Measurements from ENCODE around the gene FTH1. TPM values are rescaled to one million over a fixed set of nuclear protein-coding genes. Genes with fewer than 3 reads are reported as not detected.
"Not testable (repeated sequence)": the region's sequence is repeated elsewhere in the genome, so short reads cannot be mapped to it uniquely, and the experiment has no call there.

Gene FTH1
- 2,305 TPM for total RNA-seq
- long read RNA-seq, transcript FTH1-201 (4 exons, 1,229 nt): major isoform, 2,865 of 2,983 reads
- long read RNA-seq, transcript FTH1-208 (4 exons, 912 nt): minor isoform, 6 of 2,983 reads
- long read RNA-seq, partial matches to known transcripts: 40 of 2,983 reads
- long read RNA-seq, other reads (novel, unspliced or antisense): 63 of 2,983 reads

DNA sequence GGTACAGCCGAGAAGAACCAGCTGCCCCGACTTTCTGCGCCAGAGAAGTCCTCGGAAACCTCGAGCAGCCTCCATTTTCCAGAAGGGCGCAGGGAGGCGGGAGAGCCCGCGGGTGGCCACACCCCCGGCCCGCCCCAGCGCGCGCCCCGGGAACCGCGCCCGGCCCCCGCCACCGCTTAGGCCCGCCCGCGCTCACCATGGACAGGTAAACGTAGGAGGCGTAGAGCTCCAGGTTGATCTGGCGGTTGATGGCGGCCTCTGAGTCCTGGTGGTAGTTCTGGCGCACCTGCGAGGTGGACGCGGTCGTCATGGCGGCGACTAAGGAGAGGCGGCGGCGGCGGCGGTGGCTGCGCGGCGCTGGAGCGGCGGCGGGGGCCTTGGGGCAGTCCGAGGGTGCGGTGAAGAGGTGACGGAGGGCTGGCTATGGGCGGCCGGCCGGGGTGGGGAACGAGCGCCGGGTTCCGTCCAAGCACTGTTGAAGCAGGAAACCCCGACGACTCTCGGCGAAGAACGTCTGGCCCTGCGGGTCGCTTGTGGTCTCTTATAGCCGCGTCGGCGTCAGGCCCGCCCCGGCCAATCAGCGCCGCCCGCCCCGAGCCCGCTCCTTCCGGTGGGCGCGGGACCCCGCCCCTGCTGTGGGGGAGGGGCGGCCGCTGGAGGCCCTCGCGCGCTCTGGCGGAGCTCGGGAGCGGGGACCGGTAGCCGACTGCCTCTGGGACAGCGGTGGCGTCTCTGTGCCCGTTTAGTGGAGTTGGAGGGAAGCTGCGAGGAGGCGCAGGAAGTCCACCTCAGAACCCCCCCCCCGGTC lies at the start of gene FTH1:
Gene FTH1, minus strand, starts transcription at position 519 of the 808 bp plus-strand sequence. Its CDS starts 209 bp downstream, at position 310.
- intact Hi-C loops (cut with micrococcal nuclease): no loop called here
- ATAC-seq (peak; percentile 82), DNase-seq (peak; percentile 97)

DNA sequence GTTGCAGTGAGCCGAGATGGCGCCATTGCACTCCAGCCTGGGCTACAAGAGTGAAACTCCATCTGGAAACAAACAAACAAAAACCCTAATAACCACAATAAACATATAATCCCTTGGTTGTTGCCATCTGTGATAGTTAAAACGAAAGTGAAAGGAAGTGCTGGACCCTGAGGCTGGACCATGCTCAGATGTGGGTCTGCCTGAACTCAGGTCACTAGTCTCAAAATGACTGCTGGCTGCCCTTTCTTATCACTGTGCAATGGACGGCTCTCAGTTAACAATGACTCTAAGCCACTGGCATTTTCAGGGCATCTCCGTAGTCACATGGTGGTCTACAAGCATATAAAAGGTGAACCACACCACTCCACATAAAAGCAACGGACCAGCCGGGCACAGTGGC lies 48.2 kb upstream of the FTH1 start:
- ATAC-seq (no peak), DNase-seq (no peak)
- intact Hi-C loops (cut with micrococcal nuclease): no loop called here

DNA sequence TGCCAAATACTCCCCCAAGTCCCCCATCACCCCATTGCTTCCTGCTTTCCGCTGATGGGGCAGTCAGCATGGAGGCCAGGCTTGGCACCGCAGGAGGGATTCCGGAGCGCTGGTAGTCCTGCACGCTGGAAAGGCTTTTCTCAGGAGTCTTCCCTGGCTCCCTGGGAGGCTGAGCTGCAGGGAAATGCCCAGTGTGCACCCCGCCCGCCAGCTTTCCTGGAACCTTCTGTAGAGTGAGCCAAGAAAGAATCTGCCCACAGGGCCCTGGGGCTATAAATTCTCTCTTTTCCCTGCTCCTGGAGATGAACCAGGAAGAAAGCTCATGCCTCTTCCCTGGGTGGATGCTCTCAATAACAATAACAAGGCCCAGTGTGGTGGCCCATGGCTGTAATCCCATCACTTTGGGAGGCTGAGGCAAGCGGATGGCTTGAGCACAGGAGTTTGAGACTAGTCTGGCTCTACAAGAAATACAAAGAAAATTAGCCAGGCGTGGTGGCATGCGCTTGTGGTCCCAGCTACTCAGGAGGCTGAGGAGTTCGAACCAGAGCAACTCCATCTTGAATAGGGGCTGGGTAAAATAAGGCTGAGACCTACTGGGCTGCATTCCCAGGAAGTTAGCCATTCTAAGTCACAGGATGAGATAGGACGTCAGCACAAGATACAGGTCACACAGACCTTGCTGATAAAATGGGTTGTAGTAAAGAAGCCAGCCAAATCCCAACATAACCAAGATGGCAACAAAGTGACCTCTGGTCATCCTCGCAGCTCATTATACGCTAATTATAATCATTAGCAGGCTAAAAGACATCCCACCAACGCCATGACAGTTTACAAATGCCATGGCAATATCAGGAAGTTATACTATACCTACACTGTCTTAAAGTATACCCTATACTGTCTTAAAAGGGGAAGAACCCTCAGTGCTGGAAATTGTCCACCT lies 46.4 kb upstream of the FTH1 start:
- DNase-seq (no peak), ATAC-seq (no peak)
- intact Hi-C loops (cut with micrococcal nuclease): no loop called here

DNA sequence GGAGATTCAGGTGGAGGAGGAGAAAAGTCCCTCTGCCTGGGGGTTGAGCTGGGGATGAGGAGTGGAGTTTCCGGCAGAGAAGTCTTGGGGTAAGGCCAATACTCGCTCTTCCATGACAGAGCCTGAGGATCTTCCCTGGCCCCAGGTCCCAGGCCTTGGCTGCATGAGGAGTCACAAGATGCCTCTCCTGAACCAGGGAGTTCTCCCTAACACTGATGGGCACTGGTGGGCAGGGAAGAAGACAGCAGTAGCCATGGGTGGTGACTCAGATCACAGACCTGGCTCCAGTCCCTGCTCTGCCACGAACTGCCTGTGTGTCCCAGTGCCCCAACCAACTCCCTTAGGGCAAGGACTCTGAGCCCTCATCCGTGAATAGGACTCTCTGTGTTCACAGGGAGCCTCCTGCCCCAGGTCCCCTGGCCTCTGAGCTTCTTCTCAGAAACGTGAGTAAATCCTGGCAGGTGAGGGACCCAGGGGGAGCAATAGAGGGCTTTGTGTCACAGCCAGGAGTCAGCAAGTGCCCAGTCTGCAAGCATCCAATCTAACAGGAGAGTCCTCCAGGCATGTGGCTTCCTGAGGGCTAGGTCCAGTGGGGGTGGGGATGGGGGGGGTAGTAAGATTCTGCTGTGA lies 45.5 kb upstream of the FTH1 start:
- intact Hi-C loops (cut with micrococcal nuclease): no loop called here
- no peak for DNase-seq
- no peak for ATAC-seq

DNA sequence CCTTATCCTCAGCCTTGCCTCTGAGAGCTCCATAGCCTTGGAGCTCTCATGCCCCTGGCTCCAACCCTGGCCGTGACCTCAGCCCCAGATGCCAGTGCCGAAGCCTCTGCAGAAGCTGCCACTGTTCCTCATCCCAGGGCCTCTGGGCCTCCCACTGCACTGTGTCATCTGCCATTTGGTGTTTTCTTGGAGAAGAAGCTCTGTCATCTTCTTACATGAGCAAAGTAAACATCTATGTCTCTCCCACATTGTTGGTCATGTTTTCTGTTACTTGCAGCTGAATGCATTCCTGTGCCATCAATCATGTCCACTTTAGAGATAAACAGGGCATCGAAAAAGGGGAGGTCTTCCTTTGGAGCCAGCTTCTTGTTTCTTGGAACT lies 45.0 kb upstream of the FTH1 start:
- no peak for DNase-seq
- intact Hi-C loops (cut with micrococcal nuclease): no loop called here
- no peak for ATAC-seq

DNA sequence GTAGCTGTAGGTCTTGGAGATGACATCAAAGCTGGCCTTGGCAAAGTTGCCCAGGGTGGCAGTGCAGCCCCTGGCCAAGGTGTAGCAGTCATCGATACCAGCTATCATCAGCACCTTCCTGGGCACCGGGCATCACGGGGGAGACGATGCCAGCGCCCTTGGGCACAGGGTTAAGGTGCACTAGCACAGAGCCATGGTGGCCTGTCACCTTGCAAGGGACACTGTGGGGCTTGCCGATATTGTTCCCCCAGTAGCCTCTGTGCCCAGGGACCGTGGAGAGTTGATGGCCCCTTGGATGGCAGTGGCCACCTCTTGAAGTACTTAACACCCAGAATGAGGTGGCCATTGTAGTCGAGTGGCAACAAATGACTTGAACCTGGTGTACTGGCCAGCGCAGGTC lies 44.4 kb upstream of the FTH1 start:
- ATAC-seq (no peak), DNase-seq (no peak)
- intact Hi-C loops (cut with micrococcal nuclease): no loop called here

DNA sequence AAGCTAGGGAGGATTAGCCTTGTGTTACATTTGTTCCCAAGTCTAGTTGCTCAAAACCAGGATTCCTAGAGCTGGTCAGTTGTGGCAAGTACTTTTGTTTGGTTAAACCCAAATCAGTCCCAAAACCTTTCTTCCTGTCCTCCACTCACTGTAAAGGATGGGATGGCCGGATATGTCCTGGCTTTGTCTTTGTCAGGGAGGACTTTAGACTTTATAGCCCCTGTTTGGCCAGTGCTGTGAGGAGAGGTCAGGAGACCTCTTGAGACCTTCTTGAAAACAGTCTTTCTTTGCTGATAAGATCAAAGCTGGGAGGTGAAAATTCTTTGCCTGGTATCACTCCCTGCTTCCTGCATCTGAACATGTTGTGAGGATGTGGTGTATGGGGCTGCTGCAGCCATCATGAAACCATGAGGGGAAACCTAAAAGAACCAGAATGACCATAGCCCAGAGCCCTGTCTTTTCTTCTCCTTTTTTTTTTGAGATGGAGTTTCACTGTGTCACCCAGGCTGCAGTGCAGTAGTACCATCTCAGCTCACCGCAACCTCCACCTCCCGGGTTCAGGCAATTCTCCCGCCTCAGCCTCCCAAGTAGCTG lies 43.6 kb upstream of the FTH1 start:
- intact Hi-C loops (cut with micrococcal nuclease): no loop called here
- ATAC-seq (no peak), DNase-seq (no peak)

DNA sequence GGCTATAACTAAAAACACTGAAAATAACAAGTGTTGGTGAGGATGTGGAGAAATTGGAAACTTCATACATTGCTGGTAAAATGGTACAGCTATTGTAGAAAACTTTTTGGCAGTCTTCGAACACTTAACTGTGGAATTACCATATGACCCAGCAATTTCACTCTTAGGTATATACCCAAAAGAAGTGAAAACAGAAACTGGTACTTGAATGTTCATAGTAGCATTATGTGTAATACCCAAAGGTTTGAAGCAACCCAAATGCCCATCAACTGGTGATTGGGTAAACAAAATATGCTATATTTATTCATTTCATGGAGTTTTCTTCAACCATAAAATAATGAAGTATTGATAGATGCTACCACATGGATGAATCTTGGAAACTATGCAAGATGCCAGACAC lies 40.8 kb upstream of the FTH1 start:
- intact Hi-C loops (cut with micrococcal nuclease): no loop called here
- no peak for ATAC-seq
- DNase-seq: no peak

DNA sequence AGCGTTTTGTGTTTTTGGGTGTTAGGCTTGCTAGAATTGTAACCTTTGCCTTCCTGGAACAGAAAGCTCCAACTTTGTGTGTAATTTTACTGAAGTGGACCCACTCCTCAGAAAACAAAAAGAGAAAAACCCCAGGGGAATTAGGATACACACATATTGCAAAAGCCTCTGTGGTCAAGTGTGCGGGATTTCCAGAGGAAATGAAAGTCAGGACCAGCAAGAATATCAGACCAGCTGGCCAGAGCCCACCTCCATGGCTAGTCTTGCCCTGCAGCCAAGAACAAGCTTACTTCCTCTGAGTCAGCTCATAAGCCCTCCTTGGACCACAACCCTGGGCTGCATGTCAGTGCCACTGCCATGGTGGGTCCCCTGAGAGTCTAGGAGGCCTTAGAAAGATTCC lies 37.0 kb upstream of the FTH1 start:
- intact Hi-C loops (cut with micrococcal nuclease): no loop called here
- ATAC-seq: peak; percentile 70
- DNase-seq: peak; percentile 39

DNA sequence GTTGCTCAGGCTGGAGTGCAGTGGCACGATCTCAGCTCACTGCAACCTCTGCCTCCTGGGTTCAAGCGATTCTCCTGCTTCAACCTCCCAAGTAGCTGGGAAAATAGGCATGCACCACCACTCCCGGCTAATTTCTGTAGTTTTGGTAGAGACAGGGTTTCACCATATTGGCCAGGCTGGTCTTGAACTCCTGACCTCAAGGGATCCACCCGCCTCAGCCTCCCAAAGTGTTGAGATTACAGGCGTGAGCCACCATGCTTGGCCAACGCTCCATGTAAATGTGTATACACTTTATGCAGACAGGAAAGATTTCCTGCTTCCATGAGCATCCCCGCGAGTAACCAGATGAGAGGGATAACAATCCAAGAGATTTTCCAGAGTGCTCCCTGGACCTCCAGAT lies 34.8 kb upstream of the FTH1 start:
- ATAC-seq; intact Hi-C loops (cut with micrococcal nuclease); DNase-seq: not testable (repeated sequence)

DNA sequence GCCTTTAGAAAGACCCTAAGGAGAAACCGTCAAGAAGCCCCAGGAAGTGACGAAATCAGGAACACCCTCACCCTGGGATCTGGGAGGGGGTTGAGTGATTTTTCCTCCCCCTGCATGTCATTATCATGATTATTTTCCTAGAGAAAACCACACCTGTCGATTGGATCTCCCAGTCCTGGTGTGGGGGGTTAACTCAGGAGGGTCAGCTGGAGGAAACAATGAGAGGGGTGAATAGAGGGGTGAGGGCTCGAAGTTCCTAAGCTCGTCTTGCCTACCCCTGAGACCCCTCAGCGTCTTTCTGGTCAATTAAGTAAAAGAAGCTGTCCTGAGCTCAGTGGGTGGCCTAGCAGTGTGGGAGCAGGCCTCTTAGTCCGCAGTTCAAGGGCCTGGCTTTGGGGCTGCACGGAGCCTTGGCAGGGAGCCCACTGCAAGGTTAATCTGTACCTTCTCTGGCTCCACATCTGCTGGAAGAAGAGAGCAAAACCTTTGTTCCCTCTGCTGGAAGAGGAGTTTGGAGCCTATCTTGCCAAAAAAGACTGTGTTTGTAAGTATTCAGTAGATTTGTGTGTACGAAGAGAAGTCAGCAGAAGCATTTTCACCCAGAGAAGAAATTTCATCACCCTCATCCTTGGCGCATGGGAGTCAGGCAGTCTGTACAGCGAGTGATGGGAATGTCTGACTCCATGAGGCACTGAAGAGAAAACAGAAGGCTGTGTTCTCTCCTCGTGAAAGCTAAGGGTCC lies 34.2 kb upstream of the FTH1 start:
- DNase-seq: peak; percentile 65

DNA sequence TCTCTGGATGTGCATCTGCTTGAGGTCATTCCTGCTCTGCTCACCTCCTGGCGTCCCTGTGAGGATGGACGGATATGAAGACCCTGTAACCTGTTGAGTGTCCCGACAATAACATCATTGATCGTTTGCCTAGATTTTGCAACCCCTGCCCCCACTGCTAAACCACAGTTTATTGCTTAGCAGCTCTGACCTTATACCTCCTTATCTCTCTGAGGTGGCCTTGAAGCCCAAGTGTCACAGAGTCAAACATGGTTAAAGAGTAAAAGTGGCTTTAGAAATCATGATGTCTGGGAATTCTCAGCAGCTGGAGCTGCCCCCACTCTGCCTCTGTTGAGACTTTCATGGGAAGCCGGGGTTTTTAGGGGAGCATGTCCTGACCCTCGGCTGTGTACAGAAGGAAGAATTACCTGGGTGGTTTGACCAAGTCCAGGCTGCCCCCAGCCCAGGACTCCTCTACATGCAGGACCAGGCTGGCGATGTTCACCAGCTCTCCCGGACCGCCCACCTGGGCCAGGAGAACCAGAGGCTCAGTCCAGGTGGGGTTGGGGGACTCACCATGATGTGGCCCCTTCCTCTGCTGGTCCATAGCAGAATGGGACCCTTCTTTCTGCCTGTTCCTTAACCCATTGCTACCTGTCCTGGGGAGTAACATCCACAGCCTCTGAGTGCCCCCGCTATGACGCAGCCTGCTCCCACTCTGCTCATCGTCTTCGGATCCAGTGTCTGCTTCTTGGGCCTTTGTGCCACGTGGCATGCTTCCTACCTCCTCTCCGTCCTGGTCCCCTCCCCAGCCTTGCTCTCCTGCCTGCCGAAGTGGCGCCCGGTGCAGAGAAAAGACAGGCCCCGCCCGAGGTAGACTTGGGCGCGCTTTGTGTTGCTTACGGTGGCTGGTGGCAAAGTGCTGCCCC lies 33.4 kb upstream of the FTH1 start:
- ATAC-seq (no peak), DNase-seq (no peak)
- intact Hi-C loops (cut with micrococcal nuclease): no loop called here

More for the DNA sequence above, 34.2 kb upstream of the FTH1 start:
- intact Hi-C loops (cut with micrococcal nuclease): no loop called here
- peak; percentile 72 for ATAC-seq

DNA sequence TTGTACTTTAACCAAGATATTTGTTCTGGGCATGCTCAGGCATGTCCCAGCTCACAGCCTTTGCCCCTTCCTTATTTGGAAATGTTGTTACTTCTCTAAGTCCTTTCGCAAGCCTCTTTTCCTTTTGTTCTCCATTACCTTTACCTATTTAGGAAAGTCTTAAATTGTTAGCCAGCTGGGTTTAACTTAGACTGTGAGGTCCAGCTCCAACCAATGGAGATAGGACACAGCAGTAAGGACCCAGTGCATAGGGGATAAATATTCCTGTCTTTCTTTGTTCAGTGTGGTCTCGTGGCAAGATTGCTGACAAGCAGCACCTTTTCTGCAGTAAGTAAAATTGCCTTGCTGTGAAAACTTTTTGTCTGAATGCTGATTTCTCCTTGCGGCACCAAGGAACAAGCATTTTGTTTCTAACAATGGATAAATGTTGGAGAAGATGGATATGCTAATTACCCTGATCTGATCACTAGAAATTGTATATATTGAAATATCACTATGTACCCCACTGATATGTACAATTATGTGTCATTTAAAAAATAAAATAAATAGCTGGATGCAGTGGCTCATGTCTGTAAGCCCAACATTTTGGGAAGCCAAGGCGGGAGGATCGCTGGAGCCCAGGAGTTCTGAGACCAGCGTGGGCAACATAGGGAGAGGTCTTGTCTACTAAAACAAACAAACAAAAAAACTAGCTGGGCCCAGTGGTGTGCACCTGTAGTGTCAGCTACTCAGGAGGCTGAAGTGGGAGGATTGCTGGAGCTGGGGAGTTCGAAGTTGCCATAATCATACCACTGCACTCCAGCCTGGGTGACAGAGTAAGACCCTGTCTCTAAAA lies 31.9 kb upstream of the FTH1 start:
- DNase-seq (no peak), ATAC-seq (no peak)
- intact Hi-C loops (cut with micrococcal nuclease): no loop called here

DNA sequence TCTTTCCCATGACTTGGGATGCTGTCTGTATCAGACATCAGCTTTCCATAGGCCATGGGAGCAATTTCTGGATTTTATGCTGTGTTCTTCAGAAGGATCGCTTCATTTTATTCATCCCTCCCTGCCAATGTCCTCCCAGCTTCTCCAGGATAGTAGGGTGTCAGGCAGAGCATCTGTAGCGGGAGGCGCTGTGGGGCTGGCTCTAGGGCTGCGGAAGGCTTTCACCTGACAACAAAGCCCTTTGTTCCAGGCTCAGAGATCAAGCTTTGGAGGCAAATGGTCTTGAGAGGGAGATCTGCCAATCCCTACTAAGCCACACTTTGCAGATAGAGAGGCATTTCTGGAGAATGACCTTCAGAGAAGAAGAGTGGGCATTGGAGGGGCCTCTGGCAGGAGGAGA lies 29.5 kb upstream of the FTH1 start:
- no peak for ATAC-seq
- no peak for DNase-seq
- intact Hi-C loops (cut with micrococcal nuclease): no loop called here

DNA sequence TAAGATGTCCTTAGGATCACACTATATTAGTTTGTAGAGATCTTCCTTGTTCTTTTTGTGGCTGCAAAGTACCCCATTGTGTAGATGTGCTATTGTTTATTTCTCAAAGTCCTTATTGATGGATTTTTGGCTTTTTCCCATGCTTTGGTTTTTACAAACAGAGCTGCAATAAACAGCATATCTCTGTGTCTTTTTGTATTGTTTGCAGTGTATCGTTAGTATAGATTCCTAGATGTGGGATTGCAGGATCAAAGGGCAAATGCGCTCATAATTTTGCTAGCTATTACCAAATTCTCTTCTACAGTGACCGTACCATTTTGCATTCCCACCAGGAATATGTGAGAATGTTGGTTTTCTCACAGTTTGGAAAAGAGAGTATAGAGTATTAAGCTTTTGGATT lies 27.5 kb upstream of the FTH1 start:
- ATAC-seq: no peak
- DNase-seq: no peak
- intact Hi-C loops (cut with micrococcal nuclease): no loop called here

DNA sequence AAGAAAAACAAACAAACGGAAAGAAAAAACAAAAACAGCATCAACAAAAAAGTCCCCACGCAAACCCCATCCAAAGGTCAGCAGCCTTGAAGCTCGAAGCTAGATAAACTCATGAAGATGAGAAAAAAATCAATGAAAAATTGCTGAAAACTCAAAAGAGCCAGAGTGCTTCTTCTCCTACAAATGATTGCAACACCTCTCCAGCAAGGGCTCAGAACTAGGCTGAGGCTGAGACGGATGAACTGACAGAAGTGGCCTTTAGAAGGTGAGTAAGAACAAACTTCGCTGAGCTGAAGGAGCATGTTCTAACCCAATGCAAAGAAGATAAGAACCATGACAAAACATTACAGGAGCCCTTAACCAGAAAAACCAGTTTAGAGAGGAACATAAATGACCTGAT lies 18.4 kb upstream of the FTH1 start:
- DNase-seq (no peak), ATAC-seq (no peak)
- intact Hi-C loops (cut with micrococcal nuclease): no loop called here

DNA sequence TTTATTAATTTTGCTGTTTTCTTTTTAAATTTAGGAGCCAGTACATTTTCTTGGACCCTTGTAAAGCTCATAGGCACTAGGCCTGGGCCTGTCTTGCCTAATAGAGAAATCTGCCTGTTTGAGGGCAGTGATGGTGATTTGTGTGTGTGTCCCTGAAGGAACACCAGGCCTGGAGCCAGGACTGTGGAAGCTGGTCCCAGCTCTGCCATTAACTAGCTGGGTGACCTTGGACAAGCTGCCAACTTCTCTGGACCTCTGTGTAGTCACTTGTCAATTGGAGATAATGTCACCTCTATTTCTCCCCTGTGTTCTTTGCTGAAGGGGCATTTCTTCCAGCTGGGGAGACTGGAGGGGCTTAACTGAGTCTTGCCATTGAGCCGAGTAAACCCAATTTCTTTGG lies 16.0 kb upstream of the FTH1 start:
- ATAC-seq: peak; percentile 80
- intact Hi-C loops (cut with micrococcal nuclease): no loop called here

More for the DNA sequence above, 16.0 kb upstream of the FTH1 start:
- peak; percentile 63 for DNase-seq

All from left ventricle myocardium superior (tissue), 1 donor.